GM12878 (cell line): ENCODE data around the gene CES3.

ENCODE experiments used
- CHD2 ChIP-seq: IDR thresholded peaks from 2 replicates; pipeline ENCODE4 v1.6.1; 2011; ENCODE audit warnings: low read depth, low read length, improper control_type of control experiment, borderline replicate concordance
- GABPA ChIP-seq: IDR thresholded peaks from 2 replicates; pipeline ENCODE4 v1.6.1; 2014; ENCODE audit warnings: antibody characterized with exemption, low read depth, mild to moderate bottlenecking, inconsistent platforms
- RBBP5 ChIP-seq: fragments of 200-600 bp; sonication (generic); conservative IDR thresholded peaks from 2 replicates; pipeline ENCODE4 v1.6.1; 2016
- TF ChIP-seq, protein P1 (sequence below): fragments of 450-650 bp; IDR thresholded peaks from 2 replicates; pipeline ENCODE4 v1.6.1; 2014; ENCODE audit warnings: mild to moderate bottlenecking
- TF ChIP-seq, protein P2 (sequence below): fragments of 450-650 bp; IDR thresholded peaks from 2 replicates; pipeline ENCODE4 v1.6.1; 2017; ENCODE audit warnings: mild to moderate bottlenecking, low read depth, inconsistent platforms; ENCODE audit not compliant: poor library complexity, severe bottlenecking
- TF ChIP-seq, protein P3 (sequence below): IDR thresholded peaks from 2 replicates; pipeline ENCODE4 v1.6.1; 2012; ENCODE audit warnings: low read depth, low read length, improper control_type of control experiment

DNA sequence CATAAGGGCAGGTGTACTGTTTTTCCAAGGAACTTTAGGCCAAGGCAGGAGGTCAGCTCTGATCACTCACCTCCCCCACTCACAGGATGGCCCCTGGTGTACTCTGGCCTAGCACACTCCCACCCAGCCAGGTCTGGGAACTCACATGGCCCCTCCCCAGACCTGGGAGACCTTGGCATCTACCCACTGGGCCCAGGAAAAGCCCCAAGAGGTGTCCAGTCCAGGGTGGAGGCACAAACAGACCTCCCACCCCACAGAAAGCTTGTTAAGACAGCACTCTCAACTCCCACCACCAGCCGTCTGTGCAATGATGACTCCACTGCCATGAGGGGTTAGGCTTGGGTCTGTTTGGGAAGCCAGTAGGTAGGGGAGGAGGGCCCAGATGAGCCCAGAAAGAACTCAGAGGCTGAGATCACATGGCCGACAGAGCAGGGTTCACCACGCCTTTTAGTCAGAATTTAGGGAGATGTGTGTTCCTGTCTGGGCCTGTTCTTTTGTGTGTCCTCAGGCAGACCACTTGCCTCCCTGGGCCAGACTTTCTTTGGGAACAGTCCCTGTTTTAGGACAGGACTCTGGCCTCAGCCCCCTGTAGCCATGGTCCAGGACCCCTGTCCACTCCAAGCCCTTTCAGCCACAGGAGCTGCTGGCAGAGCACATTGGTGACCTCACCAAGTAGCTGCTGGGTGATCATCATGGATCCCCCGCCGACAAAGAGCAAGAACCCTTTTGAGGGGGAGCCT lies 55.8 kb downstream of the CES3 start:
- TF ChIP-seq RBBP5 (no peak), CHD2 (no peak), GABPA (no peak)
- TF ChIP-seq, protein P1, sequence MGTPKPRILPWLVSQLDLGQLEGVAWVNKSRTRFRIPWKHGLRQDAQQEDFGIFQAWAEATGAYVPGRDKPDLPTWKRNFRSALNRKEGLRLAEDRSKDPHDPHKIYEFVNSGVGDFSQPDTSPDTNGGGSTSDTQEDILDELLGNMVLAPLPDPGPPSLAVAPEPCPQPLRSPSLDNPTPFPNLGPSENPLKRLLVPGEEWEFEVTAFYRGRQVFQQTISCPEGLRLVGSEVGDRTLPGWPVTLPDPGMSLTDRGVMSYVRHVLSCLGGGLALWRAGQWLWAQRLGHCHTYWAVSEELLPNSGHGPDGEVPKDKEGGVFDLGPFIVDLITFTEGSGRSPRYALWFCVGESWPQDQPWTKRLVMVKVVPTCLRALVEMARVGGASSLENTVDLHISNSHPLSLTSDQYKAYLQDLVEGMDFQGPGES, result no peak
- TF ChIP-seq, protein P2, sequence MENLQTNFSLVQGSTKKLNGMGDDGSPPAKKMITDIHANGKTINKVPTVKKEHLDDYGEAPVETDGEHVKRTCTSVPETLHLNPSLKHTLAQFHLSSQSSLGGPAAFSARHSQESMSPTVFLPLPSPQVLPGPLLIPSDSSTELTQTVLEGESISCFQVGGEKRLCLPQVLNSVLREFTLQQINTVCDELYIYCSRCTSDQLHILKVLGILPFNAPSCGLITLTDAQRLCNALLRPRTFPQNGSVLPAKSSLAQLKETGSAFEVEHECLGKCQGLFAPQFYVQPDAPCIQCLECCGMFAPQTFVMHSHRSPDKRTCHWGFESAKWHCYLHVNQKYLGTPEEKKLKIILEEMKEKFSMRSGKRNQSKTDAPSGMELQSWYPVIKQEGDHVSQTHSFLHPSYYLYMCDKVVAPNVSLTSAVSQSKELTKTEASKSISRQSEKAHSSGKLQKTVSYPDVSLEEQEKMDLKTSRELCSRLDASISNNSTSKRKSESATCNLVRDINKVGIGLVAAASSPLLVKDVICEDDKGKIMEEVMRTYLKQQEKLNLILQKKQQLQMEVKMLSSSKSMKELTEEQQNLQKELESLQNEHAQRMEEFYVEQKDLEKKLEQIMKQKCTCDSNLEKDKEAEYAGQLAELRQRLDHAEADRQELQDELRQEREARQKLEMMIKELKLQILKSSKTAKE, result no peak
- TF ChIP-seq, protein P3, sequence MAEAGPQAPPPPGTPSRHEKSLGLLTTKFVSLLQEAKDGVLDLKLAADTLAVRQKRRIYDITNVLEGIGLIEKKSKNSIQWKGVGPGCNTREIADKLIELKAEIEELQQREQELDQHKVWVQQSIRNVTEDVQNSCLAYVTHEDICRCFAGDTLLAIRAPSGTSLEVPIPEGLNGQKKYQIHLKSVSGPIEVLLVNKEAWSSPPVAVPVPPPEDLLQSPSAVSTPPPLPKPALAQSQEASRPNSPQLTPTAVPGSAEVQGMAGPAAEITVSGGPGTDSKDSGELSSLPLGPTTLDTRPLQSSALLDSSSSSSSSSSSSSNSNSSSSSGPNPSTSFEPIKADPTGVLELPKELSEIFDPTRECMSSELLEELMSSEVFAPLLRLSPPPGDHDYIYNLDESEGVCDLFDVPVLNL, result no peak
